ENCODE results near the gene MUC16.

GRCh38 chr19:8965887-8966286 lies 44.3 kb downstream of the MUC16 start:
- no peak for TF ChIP-seq ZFX (IDR thresholded peaks at IDR 0.05)
- TF ChIP-seq, protein P1, sequence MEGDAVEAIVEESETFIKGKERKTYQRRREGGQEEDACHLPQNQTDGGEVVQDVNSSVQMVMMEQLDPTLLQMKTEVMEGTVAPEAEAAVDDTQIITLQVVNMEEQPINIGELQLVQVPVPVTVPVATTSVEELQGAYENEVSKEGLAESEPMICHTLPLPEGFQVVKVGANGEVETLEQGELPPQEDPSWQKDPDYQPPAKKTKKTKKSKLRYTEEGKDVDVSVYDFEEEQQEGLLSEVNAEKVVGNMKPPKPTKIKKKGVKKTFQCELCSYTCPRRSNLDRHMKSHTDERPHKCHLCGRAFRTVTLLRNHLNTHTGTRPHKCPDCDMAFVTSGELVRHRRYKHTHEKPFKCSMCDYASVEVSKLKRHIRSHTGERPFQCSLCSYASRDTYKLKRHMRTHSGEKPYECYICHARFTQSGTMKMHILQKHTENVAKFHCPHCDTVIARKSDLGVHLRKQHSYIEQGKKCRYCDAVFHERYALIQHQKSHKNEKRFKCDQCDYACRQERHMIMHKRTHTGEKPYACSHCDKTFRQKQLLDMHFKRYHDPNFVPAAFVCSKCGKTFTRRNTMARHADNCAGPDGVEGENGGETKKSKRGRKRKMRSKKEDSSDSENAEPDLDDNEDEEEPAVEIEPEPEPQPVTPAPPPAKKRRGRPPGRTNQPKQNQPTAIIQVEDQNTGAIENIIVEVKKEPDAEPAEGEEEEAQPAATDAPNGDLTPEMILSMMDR (conservative IDR thresholded peaks at IDR 0.05): no peak
